CD4-positive, alpha-beta T cell treated with Interleukin-4 for 4 hours (primary cell): ENCODE results near the gene TLCD3A.
"Not testable (repeated sequence)": the region's sequence is repeated elsewhere in the genome, so short reads cannot be mapped to it uniquely, and the experiment has no call there.

Source experiments
- DNase-seq: peaks from one replicate; pipeline ENCODE4 v3.0.0-alpha.2; 2020

TLCD3A gene

DNA sequence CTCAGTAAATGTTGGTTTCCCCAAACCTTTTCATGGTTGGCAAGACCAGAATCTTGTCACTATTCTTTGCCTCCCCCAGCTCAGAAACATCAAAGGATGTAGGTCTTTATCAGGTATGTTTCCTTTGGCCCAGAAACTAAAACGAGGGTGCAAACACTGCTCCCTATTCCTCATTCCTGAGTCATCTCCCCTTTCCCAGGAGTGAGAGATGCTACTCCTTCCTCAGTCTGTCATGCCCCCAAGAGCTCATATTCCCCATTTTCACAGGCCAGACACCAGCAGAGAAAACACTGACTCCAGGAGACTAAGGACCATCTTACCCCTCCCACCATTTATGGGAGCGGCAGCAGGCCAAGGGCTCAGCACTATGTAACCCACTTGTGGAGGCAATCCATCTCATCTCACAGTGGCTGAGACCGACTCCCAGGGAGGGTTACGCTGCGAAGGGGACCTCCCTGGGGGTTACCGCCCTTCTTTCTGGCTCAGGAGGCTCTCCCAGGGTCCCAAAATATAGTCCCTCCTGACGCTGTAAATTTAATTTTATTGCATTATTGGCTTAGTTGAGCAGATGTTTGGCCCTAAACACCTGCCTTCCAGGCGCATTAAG, 18.1 kb downstream of the TLCD3A start:
- DNase-seq, result no peak

DNA sequence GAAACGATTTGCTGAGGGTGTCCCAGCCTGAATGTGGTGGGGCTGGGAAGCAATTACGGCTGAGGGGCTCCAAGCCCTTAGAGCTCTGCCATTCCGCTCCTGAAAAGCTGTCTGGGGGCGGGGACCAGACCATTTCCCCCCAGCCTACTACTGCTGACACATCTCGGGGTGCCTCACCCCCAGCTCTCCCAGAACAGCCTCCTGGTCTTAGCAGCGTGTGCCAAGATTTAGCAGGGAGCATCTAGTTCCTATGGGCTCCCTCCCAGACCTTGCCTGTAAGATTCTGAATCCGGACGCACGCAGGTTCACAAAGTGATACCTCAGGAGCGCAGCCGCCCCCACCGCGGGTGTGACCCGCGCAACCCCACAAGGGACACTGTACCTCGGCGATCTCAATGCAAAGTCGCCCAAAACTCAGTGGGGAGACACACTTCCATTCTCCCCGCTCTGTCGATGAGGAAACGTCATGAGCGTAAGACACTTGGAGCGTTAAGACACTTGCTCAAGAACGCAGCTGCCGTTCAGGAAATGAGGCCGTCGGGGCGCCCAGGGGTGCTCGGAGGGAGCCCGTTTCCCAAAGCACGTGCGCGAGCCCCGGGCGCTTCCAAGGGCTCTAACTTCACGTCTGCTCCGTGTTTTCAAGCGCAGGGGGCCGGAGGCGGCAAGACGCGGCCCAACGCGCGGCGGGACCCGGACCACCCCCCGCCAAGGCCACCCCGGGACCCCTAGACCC, 19.0 kb downstream of the TLCD3A start:
- peak; percentile 38 for DNase-seq

DNA sequence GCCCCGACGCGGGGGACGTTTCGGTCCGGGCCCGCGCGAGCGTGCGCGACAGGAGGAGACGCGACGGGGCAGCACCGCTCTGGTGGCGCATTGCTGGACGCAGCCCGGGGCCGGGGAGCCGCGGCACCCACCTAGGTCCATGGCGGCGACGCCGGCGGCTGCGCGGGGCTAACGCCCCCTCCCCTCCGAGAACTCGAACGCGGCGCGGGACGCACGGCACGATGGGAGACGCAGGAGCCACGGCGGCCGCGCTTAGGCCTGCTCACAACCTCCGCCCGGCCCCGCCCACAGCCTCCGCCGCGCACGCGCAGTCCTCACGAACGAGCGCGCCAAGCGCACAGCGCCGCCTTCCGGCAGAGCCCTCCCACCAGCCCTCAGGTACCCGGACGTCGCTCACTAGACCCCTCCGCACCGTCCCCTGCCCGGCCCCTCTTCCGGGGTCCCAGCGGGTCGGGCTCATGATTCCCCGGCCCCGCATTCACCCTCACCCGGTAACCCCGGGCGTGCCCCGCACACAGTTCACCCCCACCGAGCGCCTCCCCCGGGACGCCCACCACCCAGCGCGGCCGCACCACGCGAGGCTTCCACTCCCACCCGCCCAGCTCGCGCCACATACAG, 19.7 kb downstream of the TLCD3A start, which contains the start of gene GEMIN4:
Gene GEMIN4 (minus strand): TSS at position 263 of the 618 bp plus-strand sequence. CDS start 122 bp downstream, at position 141.
- peak; percentile 93 for DNase-seq

DNA sequence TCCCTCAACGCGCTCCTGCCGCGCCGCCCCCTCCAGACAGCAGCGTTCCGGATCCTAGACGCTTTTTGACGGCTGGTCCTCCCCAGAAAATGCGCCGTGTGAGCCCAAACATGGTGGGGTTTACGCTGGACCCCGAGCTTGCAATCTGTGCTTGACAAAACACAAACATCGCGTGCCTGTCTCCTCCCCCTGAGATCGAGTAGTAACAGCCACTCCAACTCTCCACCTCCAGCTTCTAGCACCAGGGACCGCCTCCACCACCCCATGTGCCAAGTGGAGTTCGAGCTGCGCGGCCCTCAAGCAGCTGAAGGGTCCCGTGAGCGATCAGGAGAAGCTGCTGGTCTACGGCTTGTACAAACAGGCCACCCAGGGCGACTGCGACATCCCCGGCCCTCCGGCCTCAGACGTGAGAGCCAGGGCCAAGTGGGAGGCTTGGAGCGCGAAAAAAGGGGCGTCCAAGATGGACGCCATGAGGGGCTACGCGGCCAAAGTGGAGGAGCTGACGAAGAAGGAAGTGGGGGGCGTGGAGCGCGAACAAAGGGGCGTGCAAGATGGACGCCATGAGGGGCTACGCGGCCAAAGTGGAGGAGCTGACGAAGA, 20.3 kb downstream of the TLCD3A start:
- peak; percentile 11 for DNase-seq

DNA sequence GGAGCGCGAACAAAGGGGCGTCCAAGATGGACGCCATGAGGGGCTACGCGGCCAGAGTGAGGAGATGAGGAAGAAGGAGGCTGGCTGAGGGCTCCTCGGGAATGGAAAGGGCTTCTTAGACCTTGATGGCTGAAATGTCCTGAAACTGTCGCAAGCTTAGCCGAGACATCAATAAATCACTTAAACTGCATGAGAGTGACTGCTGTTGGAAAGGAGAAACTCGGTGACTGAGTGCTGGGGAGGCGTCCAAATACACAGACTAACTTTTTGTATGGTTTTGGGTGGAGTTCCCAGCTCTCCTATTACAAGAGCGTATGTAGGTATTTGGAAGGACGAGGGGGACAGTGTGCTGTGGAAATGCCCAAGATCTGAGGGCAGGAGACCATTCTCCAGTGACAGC, 21.0 kb downstream of the TLCD3A start:
- no peak for DNase-seq

DNA sequence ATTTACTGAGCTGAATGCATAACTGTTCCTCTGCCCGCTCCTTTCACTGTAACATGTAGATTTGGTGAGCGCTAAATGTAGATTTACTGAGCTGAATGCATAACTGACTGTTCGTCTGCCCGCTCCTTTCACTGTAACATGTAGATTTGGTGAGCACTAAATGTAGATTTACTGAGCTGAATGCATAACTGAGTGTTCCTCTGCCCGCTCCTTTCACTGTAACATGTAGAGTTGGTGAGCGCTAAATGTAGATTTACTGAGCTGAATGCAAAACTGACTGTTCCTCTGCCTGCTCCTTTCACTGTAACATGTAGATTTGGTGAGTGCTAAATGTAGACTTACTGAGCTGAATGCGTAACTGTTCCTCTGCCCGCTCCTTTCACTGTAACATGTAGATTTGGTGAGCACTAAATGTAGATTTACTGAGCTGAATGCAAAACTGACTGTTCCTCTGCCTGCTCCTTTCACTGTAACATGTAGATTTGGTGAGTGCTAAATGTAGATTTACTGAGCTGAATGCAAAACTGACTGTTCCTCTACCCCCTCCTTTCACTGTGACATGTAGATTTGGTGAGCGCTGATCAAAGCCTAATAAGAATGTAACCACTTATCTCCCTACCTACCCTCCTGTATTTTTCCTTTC, 23.0 kb downstream of the TLCD3A start:
- DNase-seq, result not testable (repeated sequence)

DNA sequence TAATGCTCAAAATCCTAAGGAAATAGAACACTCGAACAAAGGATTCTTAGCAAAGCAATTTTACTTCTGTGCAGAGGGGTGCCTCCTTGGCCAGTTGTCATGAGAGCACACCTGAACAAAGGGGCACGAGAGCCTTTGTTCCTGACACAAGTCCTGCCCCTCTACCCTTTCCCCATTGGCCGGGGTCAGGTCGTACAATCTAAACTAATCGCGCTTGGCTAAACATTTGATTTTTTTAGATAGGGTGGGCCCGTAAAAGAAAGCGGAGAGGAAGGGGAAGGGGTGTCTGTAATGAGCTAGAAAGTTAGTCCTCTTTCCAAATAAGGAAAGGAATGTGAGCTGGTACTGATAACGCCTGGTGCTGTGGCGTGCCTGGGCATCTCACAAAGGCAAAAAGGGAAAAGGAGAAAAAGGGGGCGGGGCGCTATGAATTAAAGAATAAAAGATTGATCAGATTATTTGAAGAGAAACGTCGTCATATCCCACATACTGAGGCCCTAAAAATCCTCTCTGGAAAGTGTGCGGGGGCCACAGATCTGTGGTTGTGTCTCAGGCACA, 23.7 kb downstream of the TLCD3A start:
- not testable (repeated sequence) for DNase-seq

DNA sequence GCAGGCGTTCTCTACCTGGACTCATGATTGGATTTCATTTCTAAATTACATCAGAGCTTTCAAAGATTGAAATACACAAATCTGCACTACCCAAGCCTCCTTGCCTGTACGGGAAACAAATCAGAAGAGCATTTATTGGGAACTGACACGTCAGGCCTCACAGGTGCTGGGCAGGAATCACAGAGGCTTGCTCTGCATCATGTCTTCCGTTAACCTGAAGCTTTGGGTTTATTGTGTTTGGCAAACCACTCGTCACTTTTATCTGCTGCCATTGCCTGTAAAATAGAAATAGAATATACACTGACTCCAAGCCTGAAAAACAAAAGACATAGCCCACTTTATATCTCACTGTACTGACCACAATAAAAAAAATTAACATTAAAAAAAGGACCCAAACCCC, 27.6 kb downstream of the TLCD3A start:
- DNase-seq, result no peak

DNA sequence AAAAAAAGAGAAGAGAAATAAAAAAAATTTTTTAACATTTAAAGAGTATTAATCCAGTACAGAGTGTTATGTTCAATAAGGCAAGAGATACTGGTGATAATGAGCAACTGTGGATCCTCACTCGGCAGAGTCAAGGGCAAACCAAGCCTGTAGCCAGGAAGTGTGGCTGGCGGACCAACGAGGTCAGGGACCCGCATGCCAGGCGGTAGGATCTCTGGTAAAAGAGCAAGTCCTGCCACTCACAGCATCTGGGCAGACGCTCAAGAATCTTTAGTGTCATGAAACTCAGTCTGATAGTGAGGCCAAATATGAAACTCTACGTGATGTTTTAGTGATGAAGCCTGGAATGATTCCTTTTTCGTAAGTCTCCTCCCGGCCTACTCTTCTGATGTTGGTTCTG, 28.0 kb downstream of the TLCD3A start:
- DNase-seq, result no peak

DNA sequence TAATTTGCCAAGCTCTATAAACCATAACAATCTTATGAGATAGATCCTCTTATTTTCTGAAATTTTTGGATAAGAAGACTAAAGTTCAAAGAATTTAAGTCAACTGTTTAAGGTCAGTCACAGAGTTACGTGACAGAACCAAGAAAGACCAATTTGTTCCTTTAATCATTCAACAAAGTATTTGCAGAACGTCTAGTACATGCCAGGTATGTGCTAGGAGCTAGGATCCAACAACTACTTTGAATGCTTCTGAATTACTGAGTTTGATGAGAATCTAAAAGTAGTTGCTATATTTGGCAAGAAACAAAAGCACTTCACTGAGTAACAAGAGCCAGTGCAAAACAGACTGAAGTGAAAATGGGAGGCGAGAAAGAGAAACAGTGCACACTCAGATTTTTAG, 34.7 kb downstream of the TLCD3A start:
- no peak for DNase-seq

DNA sequence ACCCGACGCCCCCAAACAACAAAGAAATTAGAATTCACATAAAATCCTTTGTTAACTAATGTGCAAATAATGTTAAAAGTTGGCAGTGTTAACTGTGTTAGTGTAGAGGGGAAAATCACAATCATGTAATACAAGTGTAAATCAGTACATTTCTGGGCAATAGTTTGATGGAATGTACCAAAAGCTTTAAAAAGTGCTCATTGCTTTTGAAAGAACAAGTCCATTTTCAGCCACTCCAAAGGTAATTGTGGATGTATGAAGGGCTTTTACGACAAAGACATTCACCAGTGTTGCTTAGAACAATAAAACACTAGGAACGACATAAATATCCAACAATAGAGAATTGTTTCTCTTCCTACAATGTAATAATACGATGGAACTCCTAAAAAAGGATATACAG, 40.6 kb downstream of the TLCD3A start:
- no peak for DNase-seq

DNA sequence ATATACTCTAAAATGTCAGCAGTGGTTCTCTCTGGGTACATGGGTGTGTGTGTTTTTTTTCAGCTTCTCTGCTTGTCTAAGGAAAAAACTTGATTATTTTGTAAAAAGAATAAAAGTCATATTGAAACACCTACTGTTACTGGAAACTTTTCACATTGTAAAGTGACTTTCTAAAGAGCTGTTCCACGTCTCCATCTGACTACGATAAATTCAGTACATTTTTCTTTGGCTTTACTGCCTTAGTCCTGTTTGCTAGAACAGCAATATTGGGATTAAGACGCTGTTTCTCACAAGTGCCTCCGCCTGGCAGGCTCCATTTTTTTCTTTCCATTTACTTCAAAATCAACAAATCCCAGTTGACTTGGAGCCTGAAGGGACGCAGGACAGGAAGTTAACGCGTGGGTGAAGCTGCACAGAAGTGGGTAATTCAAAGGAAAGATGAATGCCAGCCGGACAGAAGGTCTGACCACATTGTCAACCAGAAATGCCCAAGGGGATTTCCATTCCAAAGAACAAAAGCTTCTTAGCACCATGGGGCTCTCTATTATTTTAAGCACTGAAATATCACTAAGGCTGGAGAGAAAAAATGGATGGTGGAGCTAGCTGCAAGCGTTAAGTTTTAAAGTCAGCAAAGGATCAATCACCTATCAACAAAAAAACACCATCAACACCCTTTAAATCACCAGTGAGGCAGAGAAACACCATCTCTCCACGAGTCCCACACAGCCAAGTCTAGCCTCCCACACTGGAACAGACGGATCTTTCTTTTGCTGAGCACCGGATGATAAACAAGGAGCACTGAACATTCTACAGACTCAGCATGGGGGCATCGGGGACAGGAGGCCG, 41.3 kb downstream of the TLCD3A start:
- DNase-seq, result no peak

DNA sequence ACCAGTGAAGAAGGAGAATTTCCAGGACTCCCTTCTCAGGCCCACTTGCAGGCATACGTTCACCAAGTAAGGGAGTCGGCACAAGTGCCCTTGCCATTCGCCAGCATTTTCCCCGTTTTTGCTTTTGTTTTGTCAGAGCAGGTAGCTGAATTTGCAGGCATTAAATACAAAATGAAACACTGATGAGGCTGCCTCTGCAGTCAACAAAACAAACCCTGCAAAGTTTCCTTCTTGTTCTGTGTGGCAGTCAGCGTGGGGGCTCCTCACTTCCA, 41.9 kb downstream of the TLCD3A start:
- DNase-seq, result no peak

DNA sequence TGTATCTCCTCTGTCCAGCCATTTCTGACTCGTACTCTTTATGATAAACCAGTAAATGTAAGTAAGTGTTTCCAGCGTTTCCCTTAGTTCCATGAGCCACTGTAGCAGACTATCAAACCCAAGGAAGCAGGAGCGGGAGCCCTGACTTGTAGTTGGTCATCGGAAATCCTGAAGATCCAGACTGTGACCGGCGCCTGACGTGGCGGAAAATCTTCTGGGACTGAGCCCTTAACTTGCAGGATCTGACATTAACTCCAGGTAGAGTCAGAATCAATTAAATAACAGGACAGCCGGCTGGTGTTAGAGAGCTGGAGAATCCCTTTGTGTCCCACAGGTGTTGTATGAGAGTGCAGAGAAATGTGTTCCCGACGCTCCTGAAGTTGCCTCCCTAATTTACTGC, 45.7 kb downstream of the TLCD3A start:
- DNase-seq, result no peak

DNA sequence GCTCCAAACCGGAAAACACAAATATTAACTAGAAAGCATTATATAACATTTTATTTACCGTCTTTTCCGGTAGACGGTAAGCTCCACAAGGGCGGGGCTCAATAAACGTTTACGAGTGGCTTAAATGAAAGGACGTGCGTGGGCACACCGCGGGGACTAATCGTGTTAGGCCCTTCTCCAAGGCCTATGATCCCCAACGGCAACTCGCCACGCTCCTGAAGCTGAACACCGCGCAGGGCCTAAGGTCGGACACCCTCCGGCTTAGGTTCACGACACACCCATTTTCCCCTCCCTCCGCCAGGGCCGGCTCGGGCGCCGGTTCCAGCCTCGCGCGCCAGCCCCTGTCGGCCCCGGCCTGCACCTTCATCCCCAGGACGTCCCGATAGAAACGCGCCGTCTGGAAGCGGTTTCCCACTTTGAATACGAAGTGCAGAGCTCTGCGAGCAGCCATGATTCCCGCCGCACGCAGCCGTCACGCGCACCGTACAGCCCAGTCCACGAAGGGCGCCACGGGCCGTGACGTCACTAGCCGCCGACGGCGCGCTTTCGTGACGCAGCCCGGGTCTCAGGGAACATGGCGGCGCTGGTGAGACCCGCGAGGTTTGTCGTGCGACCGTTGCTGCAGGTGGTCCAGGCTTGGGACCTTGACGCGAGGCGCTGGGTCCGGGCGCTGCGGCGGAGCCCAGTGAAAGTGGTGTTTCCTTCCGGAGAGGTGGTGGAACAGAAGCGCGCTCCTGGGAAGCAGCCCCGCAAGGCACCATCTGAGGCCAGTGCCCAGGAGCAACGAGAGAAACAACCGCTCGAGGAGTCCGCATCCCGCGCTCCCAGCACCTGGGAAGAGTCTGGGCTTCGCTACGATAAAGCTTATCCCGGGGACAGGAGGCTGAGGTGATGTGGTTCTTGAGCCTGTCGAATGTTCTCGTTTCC, 49.7 kb downstream of the TLCD3A start, which contains the start of the genes GLOD4 and MRM3:
Gene GLOD4 (minus strand): TSS at position 476 of the 927 bp plus-strand sequence. CDS start 25 bp downstream, at position 451.
Gene MRM3 (plus strand): TSS at position 549 of the 927 bp plus-strand sequence. CDS start 26 bp downstream, at position 575.
- DNase-seq, result peak; percentile 90

DNA sequence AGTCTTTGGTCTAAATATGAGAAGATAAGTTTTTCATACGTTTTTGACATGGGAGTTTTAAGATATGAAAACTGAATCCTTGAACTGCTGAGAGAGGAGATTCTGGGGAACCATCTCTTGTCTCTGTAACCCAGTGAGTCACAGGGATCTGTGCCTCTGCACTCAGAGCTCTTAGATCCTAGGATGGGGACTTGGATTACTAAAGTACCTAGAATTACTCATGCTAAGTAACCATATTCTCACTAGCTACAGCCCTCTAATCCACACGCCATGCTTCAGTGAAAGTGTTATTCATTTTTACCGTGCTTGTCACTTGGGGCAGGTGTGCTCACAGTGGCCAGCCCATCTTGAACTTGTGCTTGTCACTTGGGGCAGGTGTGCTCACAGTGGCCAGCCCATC, 51.7 kb downstream of the TLCD3A start:
- DNase-seq, result no peak

DNA sequence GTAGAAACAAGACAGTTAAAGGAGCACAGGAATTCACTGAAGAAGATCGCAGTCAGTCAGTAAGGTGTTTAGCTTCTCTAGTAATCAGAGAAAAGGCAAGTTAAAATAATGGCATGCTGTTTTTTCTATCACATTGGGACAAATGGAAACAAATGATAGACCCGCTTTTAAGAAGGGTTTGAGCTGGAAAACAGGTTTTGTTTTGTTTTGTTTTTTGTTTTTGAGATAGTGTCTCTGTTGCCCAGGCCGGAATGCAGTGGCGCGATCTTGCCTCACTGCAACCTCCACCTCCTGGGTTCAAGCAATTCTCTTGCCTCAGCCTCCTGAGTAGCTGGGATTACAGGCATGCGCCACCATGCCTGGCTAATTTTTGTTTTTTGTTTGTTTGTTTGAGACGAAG, 53.5 kb downstream of the TLCD3A start:
- not testable (repeated sequence) for DNase-seq

DNA sequence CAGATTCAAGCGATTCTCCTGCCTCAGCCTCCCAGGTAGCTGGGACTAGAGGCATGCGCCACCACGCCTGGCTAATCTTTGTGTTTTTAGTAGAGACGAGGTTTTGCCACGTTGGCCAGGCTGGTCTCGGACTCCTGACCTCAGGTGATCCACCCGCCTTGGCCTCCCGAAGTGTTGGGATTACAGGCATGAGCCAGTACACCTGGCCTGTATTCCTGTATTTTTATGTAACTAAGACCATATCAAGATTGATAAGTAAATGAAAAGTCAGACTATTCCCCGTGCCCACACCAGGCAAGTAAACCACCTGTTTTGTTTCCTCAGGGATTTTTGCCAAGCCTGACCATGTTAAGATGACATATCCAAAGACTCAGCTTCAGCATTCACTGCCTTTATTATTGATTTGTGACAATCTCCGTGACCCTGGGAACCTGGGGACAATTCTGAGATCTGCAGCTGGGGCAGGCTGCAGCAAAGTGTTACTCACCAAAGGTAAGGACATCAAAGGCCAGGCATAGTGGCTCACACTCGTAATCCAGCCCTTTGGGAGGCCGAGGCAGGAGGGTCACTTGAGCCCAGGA, 55.3 kb downstream of the TLCD3A start:
- DNase-seq, result no peak

DNA sequence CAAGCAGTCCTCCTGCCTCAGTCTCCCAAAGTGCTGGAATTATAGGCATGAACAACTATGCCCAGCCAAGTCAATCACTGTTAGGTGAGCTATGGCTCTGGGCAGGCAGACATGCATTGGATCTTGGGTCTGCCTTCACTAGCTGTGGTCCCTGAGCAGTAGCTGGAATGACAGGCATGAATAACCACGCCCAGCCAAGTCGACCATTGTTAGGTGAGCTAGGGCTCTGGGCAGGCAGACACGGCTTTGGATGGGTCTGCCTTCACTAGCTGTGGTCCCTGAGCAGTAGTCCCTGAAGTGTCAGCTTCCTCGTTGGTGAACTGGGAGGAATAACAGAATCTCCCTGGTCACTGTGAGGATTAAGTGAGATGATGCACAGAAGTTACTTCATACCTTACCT, 56.2 kb downstream of the TLCD3A start:
- DNase-seq, result no peak

DNA sequence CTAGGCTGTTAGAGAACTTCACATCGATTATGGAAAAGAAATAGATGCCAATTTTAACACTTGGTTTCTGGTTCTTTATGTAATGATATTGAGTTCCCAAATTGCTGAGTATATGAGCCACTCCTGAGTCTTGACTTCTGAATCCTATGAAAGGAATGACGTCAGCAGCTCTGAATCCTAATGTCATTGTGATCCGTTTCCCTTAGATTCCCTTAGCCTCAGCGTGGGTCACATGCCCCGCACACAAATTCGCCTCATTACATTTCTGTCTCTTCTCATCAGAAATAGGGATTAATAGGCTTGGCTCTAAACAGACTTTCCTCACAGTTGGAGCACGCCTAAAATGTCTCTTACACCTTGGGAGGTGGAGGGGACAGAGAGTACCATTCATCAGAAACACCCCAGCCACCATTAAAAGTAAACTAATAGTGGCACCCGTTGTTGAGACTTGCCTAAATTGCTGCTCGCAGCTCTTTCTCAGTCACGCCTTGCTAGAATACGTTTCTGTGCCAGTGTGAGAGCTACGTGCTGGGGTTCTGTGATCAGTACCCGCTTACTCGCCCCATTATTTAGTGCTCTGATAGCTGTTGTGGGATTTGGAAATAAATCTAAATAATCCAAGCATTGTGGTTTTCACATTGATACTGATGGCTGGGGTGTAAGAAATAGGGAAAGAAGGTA, 56.9 kb downstream of the TLCD3A start:
- no peak for DNase-seq
